Loucy (cell line): ENCODE measurements around the gene DNA2.

ENCODE experiments used
- H2AFZ ChIP-seq: fragments of 200-600 bp; sonication (generic); 2 replicates; pipeline ENCODE4 v1.6.0; 2016; ENCODE audit warnings: antibody characterized with exemption, mild to moderate bottlenecking, low read length, moderate library complexity
- H3F3A ChIP-seq: fragments of 200-600 bp; 2 replicates; pipeline ENCODE4 v1.6.0; 2016; ENCODE audit warnings: antibody characterized with exemption, low read depth, mild to moderate bottlenecking
- H3K27me3 ChIP-seq: fragments of 200-600 bp; sonication (generic); 2 replicates; pipeline ENCODE4 v1.6.1; 2014; ENCODE audit warnings: low read length, mild to moderate bottlenecking; ENCODE audit not compliant: insufficient read depth, poor library complexity, severe bottlenecking
- H3K36me3 ChIP-seq: fragments of 200-600 bp; sonication (generic); 2 replicates; pipeline ENCODE4 v1.6.1; 2016; ENCODE audit warnings: low read length; ENCODE audit not compliant: insufficient read depth
- H3K4me1 ChIP-seq: fragments of 200-600 bp; sonication (generic); 2 replicates; pipeline ENCODE4 v1.5.1; 2014; ENCODE audit warnings: low read length, mild to moderate bottlenecking; ENCODE audit not compliant: insufficient read depth, poor library complexity, severe bottlenecking
- H3K4me2 ChIP-seq: fragments of 200-600 bp; sonication (generic); 2 replicates; pipeline ENCODE4 v1.6.0; 2014; ENCODE audit warnings: antibody characterized with exemption, low read length, low read depth, mild to moderate bottlenecking; ENCODE audit not compliant: poor library complexity, severe bottlenecking
- H3K4me3 ChIP-seq: fragments of 200-600 bp; sonication (generic); 2 replicates; pipeline ENCODE4 v1.5.1; 2014; ENCODE audit warnings: low read length, mild to moderate bottlenecking, mixed read lengths; ENCODE audit not compliant: poor library complexity, severe bottlenecking
- H3K79me2 ChIP-seq: fragments of 200-600 bp; sonication (generic); 2 replicates; pipeline ENCODE4 v1.6.1; 2014; ENCODE audit warnings: low read length; ENCODE audit not compliant: insufficient read depth
- H3K9ac ChIP-seq: fragments of 200-600 bp; sonication (generic); 2 replicates; pipeline ENCODE4 v1.6.0; 2014; ENCODE audit warnings: mild to moderate bottlenecking, low read depth, low read length, moderate library complexity; ENCODE audit not compliant: poor library complexity, severe bottlenecking
- H3K9me2 ChIP-seq: fragments of 200-600 bp; sonication (generic); replicated peaks from 2 replicates; pipeline ENCODE4 v1.6.1; 2016; ENCODE audit warnings: low read depth, low read length, mixed read lengths
- H3K9me3 ChIP-seq: fragments of 200-600 bp; sonication (generic); 2 replicates; pipeline ENCODE4 v1.6.1; 2014; ENCODE audit warnings: mild to moderate bottlenecking, antibody characterized with exemption, low read length, low read depth; ENCODE audit not compliant: insufficient read depth
- H4K20me1 ChIP-seq: fragments of 200-600 bp; sonication (generic); 2 replicates; pipeline ENCODE4 v1.6.0; 2014; ENCODE audit warnings: antibody characterized with exemption, low read length, mild to moderate bottlenecking; ENCODE audit not compliant: insufficient read depth, poor library complexity, severe bottlenecking
- CTCF ChIP-seq: fragments of 200-600 bp; sonication (generic); conservative IDR thresholded peaks from 2 replicates; pipeline ENCODE4 v1.5.1; 2014; ENCODE audit warnings: mild to moderate bottlenecking, antibody characterized with exemption, low read length
- EZH2phosphoT487 ChIP-seq: fragments of 200-600 bp; IDR thresholded peaks from 2 replicates; pipeline ENCODE4 v1.6.1; 2018; ENCODE audit warnings: antibody characterized with exemption, mild to moderate bottlenecking, moderate library complexity, borderline replicate concordance

The DNA2 gene

GRCh38 chr10:68492118-68492517 lies 20.3 kb upstream of the DNA2 start:
- Histone ChIP-seq H3K36me3 (peaks cover 5% of the 10 kb centered on the region; the same call in 1 of the 2 replicates), H4K20me1 (no peaks in the 10 kb centered on the region)

GRCh38 chr10:68489919-68490318 lies 18.1 kb upstream of the DNA2 start:
- H2AFZ ChIP-seq, result no peak overlapping the region
- peaks cover 7% of the 10 kb centered on the region; the same call in 1 of the 2 replicates for H3K36me3 ChIP-seq
- no peaks in the 10 kb centered on the region for H4K20me1 ChIP-seq
- no peaks in the 10 kb centered on the region for H3K27me3 ChIP-seq
- no peak overlapping the region for H3K9ac ChIP-seq
- no peak for TF ChIP-seq EZH2phosphoT487
- TF ChIP-seq CTCF, result no peak
- H3K4me1 ChIP-seq, result no peaks in the 10 kb centered on the region
- no peaks in the 10 kb centered on the region for H3K79me2 ChIP-seq
- no peaks in the 10 kb centered on the region for H3K9me2 ChIP-seq
- no peak overlapping the region for H3K4me2 ChIP-seq
- H3F3A ChIP-seq, result no peaks in the 10 kb centered on the region
- H3K4me3 ChIP-seq, result no peak overlapping the region
- H3K9me3 ChIP-seq, result no peaks in the 10 kb centered on the region

More at GRCh38 chr10:68492118-68492517, 20.3 kb upstream of the DNA2 start:
- H3F3A ChIP-seq, result no peaks in the 10 kb centered on the region
- H2AFZ ChIP-seq, result no peak overlapping the region
- no peaks in the 10 kb centered on the region for H3K27me3 ChIP-seq
- no peaks in the 10 kb centered on the region for H3K9me2 ChIP-seq
- TF ChIP-seq EZH2phosphoT487 (no peak), CTCF (no peak)
- H3K4me2 ChIP-seq, result no peak overlapping the region
- H3K4me3 ChIP-seq, result no peak overlapping the region
- no peaks in the 10 kb centered on the region for H3K9me3 ChIP-seq
- no peak overlapping the region for H3K9ac ChIP-seq
- H3K4me1 ChIP-seq, result no peaks in the 10 kb centered on the region
- no peaks in the 10 kb centered on the region for H3K79me2 ChIP-seq

- H3K9ac ChIP-seq, result no peak overlapping the region
- peaks cover 10% of the 10 kb centered on the region for H3K4me1 ChIP-seq
- peaks cover 19% of the 10 kb centered on the region for H4K20me1 ChIP-seq
- no peak overlapping the region for H3K4me2 ChIP-seq
- H3K36me3 ChIP-seq, result no peaks in the 10 kb centered on the region
- no peaks in the 10 kb centered on the region for H3K27me3 ChIP-seq
- peaks cover 27% of the 10 kb centered on the region for H3K79me2 ChIP-seq
- H3K9me3 ChIP-seq, result no peaks in the 10 kb centered on the region
- no peaks in the 10 kb centered on the region for H3K9me2 ChIP-seq
- no peak overlapping the region for H3K4me3 ChIP-seq
- TF ChIP-seq CTCF (no peak), EZH2phosphoT487 (no peak)
- H3F3A ChIP-seq, result 0 out of 2 replicates have a peak, but pooled peaks cover 3% of the 10 kb centered on the region
- no peak overlapping the region for H2AFZ ChIP-seq
These were observed 2.2 kb upstream of the DNA2 start for GRCh38 chr10:68474021-68474420.
